C4-2B (cell line): ENCODE measurements around the gene FRMD3.
"Not testable (repeated sequence)": the region's sequence is repeated elsewhere in the genome, so short reads cannot be mapped to it uniquely, and the experiment has no call there.

Experiments
- CTCF ChIP-seq: fragments of 450-650 bp; conservative IDR thresholded peaks from 2 replicates; pipeline ENCODE4 v1.5.1; 2017; ENCODE audit warnings: mild to moderate bottlenecking
- ZFX ChIP-seq: fragments of 450-650 bp; IDR thresholded peaks from 2 replicates; pipeline ENCODE4 v1.6.1; 2017

- not testable (repeated sequence) for TF ChIP-seq CTCF, ZFX
These were observed 20.2 kb downstream of the FRMD3 start for GRCh38 chr9:83517980-83518379.
